Neutrophil (primary cell): ENCODE results near the gene IL25.
"Not testable (repeated sequence)": the region's sequence is repeated elsewhere in the genome, so short reads cannot be mapped to it uniquely, and the experiment has no call there.

Source experiments
- H3K27ac ChIP-seq: fragments of 200-600 bp; sonication (generic); 2 replicates; pipeline ENCODE4 v1.5.1; 2016; ENCODE audit warnings: mild to moderate bottlenecking, moderate library complexity
- H3K27me3 ChIP-seq: fragments of 200-600 bp; sonication (generic); 2 replicates; pipeline ENCODE4 v1.6.0; 2016; ENCODE audit warnings: mild to moderate bottlenecking
- H3K36me3 ChIP-seq: fragments of 200-600 bp; sonication (generic); 2 replicates; pipeline ENCODE4 v1.5.1; 2017
- H3K4me1 ChIP-seq, 2 experiments: fragments of 200-600 bp in 1 of 2; sonication (generic) in 1 of 2; 1 replicate in 1 of 2; 2 replicates in 1 of 2; pipeline versions ENCODE4 v1.5.1 to v1.6.1; 2013 to 2016; ENCODE audit warnings: low read depth in 1 of 2, low read length in 1 of 2, mild to moderate bottlenecking in 1 of 2, moderate library complexity in 1 of 2; ENCODE audit not compliant: control insufficient read depth in 1 of 2, insufficient read depth in 1 of 2
- H3K4me3 ChIP-seq, 2 experiments: fragments of 200-600 bp in 1 of 2; sonication (generic) in 1 of 2; 1 replicate in 1 of 2; 2 replicates in 1 of 2; pipeline ENCODE4 v1.5.1; 2013 to 2016; ENCODE audit warnings: low read depth in 1 of 2, low read length in 1 of 2, mild to moderate bottlenecking in 1 of 2, moderate library complexity in 1 of 2
- H3K9me3 ChIP-seq: fragments of 200-600 bp; sonication (generic); 2 replicates; pipeline ENCODE4 v1.5.1; 2016
- CTCF ChIP-seq: fragments of 200-600 bp; sonication (generic); IDR thresholded peaks from 2 replicates; pipeline ENCODE4 v1.5.1; 2016; ENCODE audit warnings: antibody characterized with exemption

The IL25 gene

DNA sequence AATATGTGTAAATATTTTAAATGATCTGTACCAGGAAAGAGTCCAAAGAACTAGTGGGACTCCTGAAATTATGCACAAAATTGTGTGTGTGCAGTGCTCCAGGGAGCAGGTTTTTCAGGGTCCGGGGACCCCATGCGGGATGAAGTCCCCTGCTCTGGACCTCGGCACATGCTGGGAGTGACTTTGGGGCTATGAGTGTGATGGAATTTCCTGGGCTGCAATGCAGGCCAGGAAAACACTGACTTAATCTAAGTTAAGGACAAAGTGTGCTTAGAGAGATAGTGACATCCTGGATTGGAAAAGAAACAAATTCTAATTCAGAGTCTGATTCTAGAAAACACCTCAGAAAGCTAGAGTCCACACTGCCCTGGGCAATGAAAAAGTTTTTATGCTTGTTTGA is 41.6 kb downstream of the IL25 start:
- H3K27me3 ChIP-seq, result peaks cover 3% of the 10 kb centered on the region
- no peak for TF ChIP-seq CTCF
- no peak overlapping the region for H3K27ac ChIP-seq
- no peak overlapping the region for H3K4me3 ChIP-seq
- H3K9me3 ChIP-seq, result no peaks in the 10 kb centered on the region
- no peaks in the 10 kb centered on the region for H3K36me3 ChIP-seq
- no peaks in the 10 kb centered on the region for H3K4me1 ChIP-seq

- no peaks in the 10 kb centered on the region for H3K4me1 ChIP-seq
- no peaks in the 10 kb centered on the region for H3K9me3 ChIP-seq
- no peak for TF ChIP-seq CTCF
- no peak overlapping the region for H3K4me3 ChIP-seq
- H3K27ac ChIP-seq, result no peak overlapping the region
- no peaks in the 10 kb centered on the region for H3K36me3 ChIP-seq
- H3K27me3 ChIP-seq, result peaks cover 4% of the 10 kb centered on the region
Measured at GRCh38 chr14:23414906-23415820, 42.6 kb downstream of the IL25 start.

- no peaks in the 10 kb centered on the region for H3K9me3 ChIP-seq
- H3K36me3 ChIP-seq, result no peaks in the 10 kb centered on the region
- H3K4me1 ChIP-seq, result no peaks in the 10 kb centered on the region
- no peak overlapping the region for H3K27ac ChIP-seq
- peaks cover 4% of the 10 kb centered on the region for H3K27me3 ChIP-seq
- no peak for TF ChIP-seq CTCF
- H3K4me3 ChIP-seq, result no peak overlapping the region
Measured at GRCh38 chr14:23415821-23416778, 43.5 kb downstream of the IL25 start.

- no peak overlapping the region for H3K27ac ChIP-seq
- TF ChIP-seq CTCF, result no peak
- H3K36me3 ChIP-seq, result no peaks in the 10 kb centered on the region
- H3K27me3 ChIP-seq, result peaks cover 4% of the 10 kb centered on the region
- H3K9me3 ChIP-seq, result no peaks in the 10 kb centered on the region
- no peaks in the 10 kb centered on the region for H3K4me1 ChIP-seq
- no peak overlapping the region for H3K4me3 ChIP-seq
Measured at GRCh38 chr14:23416801-23417200, 44.2 kb downstream of the IL25 start.

GRCh38 chr14:23417269-23417668 is 44.7 kb downstream of the IL25 start:
- not testable (repeated sequence) for H3K27ac ChIP-seq, H3K27me3 ChIP-seq, H3K4me3 ChIP-seq

More at GRCh38 chr14:23417269-23417668, 44.7 kb downstream of the IL25 start:
- H3K36me3 ChIP-seq, H3K4me1 ChIP-seq, H3K9me3 ChIP-seq: not testable (repeated sequence)
